GM06990 (cell line): Measurements from ENCODE around the gene TEX51.

Experiments
- DNase-seq: peaks from one replicate; pipeline ENCODE4 v3.0.0-alpha.2; 2011; ENCODE audit not compliant: insufficient read length; ENCODE audit errors: extremely low read depth
- H3K27me3 ChIP-seq: replicated peaks from 2 replicates; pipeline ENCODE4 v1.6.0; 2011; ENCODE audit warnings: low read length; ENCODE audit not compliant: control insufficient read depth, insufficient read depth
- H3K36me3 ChIP-seq: 2 replicates; pipeline ENCODE4 v1.5.1; 2011; ENCODE audit warnings: low read length; ENCODE audit not compliant: control insufficient read depth, insufficient read depth
- H3K4me3 ChIP-seq: replicated peaks from 2 replicates; pipeline ENCODE4 v1.5.1; 2011; ENCODE audit warnings: low read depth, mild to moderate bottlenecking, control low read depth, low read length
- TF ChIP-seq, protein P1 (sequence below): IDR thresholded peaks from 2 replicates; pipeline ENCODE4 v1.5.1; 2011; ENCODE audit warnings: low read length, control low read depth, mild to moderate bottlenecking, inconsistent platforms; ENCODE audit not compliant: insufficient read depth, poor library complexity, severe bottlenecking

The TEX51 gene

DNA sequence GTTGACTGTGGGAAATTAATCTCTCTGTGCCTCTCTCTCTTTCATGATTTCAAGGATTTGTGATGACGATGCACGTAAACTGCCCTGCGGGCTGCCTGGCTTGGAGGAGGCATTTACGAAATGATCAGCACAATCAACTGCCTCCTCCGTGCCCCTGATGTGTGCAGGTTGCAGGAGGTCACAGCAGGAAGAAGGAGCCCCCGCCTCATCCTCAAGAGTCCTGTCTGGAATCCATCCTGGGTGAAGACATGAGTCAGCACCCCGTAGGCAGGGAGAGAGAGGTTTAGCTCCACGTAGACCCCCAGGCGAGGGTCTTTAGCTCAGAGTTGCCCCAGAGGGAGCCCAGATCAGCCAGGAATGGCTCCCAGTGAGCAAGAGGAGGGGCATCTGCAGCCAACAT lies 17.1 kb upstream of the TEX51 start:
- TF ChIP-seq, protein P1, sequence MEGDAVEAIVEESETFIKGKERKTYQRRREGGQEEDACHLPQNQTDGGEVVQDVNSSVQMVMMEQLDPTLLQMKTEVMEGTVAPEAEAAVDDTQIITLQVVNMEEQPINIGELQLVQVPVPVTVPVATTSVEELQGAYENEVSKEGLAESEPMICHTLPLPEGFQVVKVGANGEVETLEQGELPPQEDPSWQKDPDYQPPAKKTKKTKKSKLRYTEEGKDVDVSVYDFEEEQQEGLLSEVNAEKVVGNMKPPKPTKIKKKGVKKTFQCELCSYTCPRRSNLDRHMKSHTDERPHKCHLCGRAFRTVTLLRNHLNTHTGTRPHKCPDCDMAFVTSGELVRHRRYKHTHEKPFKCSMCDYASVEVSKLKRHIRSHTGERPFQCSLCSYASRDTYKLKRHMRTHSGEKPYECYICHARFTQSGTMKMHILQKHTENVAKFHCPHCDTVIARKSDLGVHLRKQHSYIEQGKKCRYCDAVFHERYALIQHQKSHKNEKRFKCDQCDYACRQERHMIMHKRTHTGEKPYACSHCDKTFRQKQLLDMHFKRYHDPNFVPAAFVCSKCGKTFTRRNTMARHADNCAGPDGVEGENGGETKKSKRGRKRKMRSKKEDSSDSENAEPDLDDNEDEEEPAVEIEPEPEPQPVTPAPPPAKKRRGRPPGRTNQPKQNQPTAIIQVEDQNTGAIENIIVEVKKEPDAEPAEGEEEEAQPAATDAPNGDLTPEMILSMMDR: no peak
- Histone ChIP-seq H3K4me3 (no peak overlapping the region), H3K36me3 (no peaks in the 10 kb centered on the region), H3K27me3 (no peaks in the 10 kb centered on the region; the same call in 1 of the 2 replicates)
- no peak for DNase-seq

- Histone ChIP-seq H3K36me3 (no peaks in the 10 kb centered on the region), H3K4me3 (no peak overlapping the region), H3K27me3 (no peaks in the 10 kb centered on the region; the same call in 1 of the 2 replicates)
- no peak for DNase-seq
- TF ChIP-seq, protein P1: no peak
Observed at GRCh38 chr2:126882181-126882580, 16.5 kb upstream of the TEX51 start.

DNA sequence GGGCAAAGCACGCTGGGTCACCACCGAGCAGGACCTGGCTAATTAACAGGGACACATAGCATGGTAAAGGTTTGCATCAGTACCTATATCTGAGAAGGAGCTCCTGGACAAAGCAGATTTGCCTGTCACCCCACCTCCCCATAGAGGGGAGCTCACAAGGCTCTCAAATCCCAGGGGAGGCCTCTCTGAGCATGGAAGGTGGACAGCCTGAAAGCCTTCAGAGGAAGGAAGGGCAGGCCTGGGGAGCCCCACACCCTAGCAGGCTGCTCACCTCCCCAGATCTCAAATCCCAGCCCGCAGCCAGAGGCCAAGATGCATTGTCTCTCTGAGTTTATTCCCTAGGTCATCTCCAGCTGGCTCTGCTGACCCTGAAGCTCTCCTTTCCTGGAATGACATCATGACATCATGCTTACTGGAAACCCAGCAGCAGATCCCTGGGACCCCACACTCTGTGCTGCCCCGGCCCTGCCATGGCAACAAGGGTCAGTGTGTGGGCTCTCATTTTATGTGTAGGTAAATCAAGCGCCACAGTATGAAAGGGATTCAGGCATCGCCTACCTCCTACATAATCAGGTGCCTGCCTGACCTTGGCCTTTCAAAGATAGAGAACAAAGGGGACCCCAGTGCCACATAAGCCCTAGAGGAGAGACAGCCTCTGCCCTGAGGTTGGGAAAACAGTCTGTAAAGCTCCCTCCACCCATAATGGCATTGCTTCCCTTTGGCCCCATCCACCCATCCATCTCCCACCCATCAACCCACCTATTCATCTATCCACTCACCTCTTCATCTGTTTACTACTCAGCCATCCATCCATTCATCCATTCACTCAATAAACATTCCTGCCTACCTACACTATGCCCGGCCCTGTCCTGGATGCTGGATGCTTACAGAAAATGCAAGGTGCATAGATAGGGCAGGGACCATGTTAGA lies 15.7 kb upstream of the TEX51 start:
- Histone ChIP-seq H3K27me3 (no peaks in the 10 kb centered on the region; the same call in 1 of the 2 replicates), H3K36me3 (no peaks in the 10 kb centered on the region), H3K4me3 (no peak overlapping the region)
- no peak for DNase-seq
- TF ChIP-seq, protein P1: no peak

DNA sequence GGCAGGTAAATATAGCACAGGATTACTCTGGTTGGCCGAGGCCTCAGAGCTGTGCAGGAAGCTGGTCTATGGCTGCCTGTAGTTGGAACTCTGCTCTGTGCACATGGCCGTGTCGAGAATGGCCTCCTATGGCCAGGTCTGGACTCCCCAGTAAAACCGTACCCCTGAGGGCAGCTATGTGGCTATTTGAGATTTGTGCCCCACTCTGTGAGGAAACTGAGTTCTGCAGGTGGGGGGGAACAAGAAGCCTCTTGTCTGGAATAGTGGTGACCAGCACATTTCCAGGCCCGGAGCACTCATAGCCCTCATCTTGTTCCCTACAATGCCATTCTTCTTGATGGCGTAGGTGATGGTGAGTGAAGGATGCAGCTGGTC lies 15.0 kb upstream of the TEX51 start:
- no peak for DNase-seq
- Histone ChIP-seq H3K4me3 (no peak overlapping the region), H3K27me3 (no peaks in the 10 kb centered on the region), H3K36me3 (no peaks in the 10 kb centered on the region)
- TF ChIP-seq, protein P1: no peak

DNA sequence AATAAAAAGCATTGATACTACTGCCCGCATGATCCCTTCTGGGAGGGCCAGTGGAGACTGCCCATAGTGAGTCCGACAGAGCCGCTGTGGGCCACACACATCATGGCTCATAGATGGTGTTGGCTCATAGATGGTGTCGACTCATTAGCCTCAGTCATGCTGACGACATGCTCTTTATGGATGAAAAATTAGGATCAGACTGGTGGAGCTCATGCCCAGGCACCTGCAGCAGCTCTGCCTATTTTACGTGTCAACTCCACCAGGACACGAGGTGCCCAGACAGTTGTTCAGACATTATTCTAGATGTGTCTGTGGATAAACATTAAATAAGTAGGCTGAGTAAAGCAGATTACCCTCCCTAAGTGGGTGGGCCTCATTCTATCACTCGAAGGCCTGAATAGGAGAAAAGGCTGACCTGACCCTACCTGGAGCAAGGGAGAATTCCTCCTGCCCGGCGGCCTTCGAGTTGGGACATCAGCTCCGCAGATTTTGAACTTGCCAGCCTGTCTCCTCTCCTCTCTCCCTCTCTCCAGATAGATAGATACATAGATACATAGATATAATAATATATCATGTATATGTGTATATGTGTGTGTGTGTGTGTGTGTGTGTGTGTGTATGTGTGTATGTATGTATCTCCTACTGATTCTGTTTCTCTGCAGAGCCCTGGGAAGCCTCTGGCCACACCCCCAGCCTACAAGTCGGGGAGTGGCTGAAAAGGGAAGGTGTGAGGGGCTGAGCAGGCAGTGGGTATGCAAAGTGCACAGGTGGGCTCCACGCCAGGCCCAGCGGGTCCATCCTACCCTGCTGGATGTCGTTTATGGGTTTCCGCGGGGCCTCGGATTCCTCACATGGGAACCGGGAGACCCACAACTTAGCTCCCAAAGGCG lies 13.6 kb upstream of the TEX51 start:
- Histone ChIP-seq H3K4me3 (no peak overlapping the region), H3K27me3 (no peaks in the 10 kb centered on the region; the same call in 1 of the 2 replicates)
- TF ChIP-seq, protein P1: no peak

More for the DNA sequence above, 13.6 kb upstream of the TEX51 start:
- no peaks in the 10 kb centered on the region for H3K36me3 ChIP-seq
- DNase-seq: no peak
